Stimulated activated naive CD4-positive, alpha-beta T cell (primary cell): ENCODE measurements around the gene IRF1.

ENCODE experiments used
- DNase-seq, 6 experiments: peaks; one replicate each; lab custom pipeline; 2025; lab: John Stamatoyannopoulos, UW

Gene IRF1

GRCh38 chr5:132474881-132475496 is 15.6 kb downstream of the IRF1 start:
- peak in 2 of 6 experiments; percentile 33 to 40 for DNase-seq

GRCh38 chr5:132474131-132474723 is 16.3 kb downstream of the IRF1 start:
- DNase-seq: no peak

DNA sequence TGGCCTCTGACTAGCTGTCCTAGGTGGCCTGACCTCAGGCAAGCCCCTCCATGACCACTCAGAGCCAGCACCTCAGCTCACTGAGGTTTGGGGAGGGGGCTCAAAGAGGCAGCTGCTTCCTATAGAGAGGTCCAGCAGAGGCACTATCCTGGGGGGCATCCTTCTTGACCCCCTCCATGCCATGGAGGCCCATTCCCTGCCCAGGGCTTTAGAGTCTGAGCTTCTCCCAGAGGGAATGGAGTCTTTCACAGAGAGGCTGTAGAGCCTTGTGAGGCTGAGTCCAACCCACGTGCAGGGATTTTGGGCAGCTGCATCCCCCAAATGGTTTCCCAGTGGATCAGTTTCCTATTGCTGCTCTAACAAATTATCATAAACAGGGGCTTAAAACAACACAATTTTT is 16.9 kb downstream of the IRF1 start:
- no peak for DNase-seq

- DNase-seq: peak; percentile 43 to 92 (median 81)
Observed at GRCh38 chr5:132473019-132473531, 17.5 kb downstream of the IRF1 start.

DNA sequence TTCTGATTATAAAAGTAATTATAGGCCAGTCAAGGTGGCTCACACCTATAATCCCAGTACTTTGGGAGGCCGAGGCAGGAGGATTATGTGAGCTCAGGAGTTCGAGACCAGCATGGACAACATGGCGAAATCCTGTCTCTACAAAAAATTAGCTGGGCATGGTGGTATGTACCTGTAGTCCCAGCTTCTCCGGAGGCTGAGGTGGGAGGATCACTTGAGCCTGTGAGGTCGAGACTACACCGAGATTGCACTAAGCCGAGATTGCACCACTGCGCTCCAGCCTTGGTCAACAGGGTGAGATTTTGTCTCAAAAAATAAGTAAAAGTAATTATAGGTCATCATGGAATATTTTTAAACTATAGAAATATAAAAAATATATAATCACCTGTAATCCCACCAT is 18.1 kb downstream of the IRF1 start:
- DNase-seq: no peak

GRCh38 chr5:132471944-132472343 is 18.6 kb downstream of the IRF1 start:
- DNase-seq: no peak

GRCh38 chr5:132471151-132471907 is 19.2 kb downstream of the IRF1 start:
- DNase-seq: no peak

DNA sequence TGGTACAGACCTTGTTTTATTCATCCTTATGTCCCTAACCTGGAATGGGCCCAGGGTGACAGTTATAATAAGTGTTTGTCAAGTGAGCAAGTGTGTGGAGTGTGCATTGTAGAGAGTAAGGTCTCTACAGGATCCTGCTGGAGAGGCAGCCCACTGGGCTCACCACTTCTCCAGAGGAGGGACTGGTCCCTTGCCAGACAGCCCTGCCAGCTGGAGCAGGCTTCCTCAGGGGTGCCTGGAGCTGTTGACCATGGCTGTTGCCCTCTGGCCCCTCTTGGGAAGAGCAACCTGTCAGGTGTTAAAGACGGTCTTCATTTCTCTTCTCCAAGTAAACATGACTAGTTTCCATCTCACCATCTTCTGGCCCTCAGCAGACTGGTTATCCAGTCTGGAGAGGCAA is 20.0 kb downstream of the IRF1 start:
- no peak for DNase-seq

GRCh38 chr5:132470010-132470392 is 20.6 kb downstream of the IRF1 start:
- DNase-seq: no peak

DNA sequence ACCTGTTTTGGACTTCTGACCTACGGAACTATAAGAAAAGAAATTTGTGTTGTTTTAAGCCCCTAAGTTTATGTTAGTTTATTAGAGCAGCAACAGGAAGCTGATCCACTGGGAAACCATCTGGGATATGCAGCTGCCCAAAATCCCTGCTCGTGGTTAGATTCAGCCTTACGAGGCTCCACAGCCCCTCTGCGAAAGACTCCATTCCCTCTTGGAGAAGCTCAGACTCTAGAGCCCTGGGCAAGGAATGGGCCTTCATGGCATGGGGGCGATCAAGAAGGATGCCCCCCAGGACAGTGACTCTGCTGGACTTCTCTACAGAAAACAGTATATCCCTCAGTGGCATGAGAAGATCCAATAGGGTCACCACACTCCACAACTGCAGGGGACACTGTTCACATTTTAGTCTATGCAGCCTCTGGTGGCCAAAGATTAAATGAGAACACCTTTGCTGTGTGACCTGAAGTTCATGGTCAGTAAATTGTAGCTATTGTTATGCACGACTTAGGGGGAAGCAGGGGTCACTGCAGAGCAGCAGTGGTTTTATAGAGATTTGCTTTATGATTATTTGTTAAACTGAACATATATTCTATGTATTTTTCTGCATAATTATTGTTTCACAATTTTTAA is 21.1 kb downstream of the IRF1 start:
- no peak for DNase-seq

GRCh38 chr5:132468656-132469379 is 21.8 kb downstream of the IRF1 start:
- no peak for DNase-seq

DNA sequence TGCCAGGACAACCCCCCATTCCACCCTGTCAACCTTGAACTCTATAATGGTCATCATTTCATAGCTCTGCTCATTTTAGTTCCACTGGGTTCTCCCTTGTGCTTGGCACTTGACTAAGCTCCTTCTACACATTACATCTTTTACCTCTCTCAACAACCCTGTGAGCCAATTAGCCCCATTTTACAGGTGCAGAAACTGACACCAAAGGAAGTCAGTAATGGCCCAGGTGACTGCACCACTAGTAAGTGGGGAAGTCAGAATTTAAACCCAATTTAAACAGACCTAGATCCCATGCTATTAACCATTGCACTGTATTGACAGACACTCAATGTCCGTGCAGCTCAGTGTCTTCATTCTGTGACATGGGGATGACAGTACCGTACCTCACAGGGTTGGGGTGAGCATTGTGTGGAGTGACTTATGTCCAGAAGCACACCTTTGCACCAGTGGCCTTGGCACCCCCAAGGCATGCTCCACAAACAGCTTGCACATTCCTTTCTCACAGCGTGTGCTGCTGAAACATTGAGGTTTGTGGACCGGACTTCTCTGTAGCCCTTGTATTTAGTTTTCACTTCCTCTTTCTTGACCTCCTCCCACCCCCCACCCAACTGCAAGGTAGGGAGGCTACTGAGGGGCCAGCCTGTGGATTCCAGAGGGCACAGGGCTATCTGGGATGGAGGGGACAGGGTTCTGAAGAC is 23.1 kb downstream of the IRF1 start:
- no peak for DNase-seq

- peak; percentile 37 to 85 (median 68) for DNase-seq
Observed at GRCh38 chr5:132466433-132467286, 23.9 kb downstream of the IRF1 start.

DNA sequence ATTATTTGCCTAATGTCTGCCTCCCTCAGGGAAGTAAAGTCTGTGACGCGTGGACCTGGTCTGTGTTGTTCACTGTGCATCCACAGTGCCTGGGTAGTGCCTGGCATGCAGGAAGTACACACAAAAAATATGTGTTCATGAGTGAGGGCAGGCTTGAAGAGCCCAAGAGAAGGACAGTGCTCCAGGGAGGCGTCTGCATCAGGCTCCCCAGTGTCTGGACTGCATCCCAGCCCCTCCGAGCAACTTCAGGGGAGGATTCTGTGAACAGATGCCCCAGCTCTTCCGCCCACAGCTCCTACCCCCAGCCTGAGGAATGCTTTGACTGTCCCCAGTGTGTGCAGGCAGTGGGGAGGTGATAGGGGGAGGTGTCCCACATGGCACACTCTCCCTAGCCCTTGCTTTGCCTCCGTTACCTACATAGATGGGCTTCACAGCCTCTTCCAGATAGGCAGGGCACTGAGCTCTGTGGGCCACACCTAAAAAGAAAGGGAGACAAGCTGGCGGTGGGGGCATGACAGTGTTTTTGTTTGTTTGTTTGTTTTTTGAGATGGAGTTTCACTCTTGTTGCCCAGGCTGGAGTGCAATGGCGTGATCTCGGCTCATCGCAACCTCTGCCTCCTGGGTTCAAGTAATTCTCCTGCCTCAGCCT is 25.4 kb downstream of the IRF1 start:
- no peak for DNase-seq

GRCh38 chr5:132464156-132464939 is 26.2 kb downstream of the IRF1 start:
- DNase-seq: peak in 2 of 6 experiments; percentile 27 to 40

DNA sequence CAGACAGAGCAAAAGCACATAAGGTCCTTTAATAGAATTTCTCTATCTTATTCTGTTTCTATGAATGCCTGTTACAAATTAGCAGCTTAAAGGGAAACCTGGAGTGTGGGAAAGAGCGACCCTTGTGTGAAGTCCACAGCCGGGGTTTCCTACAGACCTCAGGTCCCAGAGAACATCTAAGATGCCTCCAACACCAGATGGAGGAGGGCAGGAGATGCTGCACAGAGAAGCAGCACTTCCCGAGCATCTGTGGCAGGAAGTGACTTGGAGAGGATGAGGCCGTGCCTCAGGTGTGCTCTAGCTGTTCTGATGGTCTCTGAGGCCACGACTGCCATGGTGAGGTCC is 26.8 kb downstream of the IRF1 start:
- DNase-seq: no peak

DNA sequence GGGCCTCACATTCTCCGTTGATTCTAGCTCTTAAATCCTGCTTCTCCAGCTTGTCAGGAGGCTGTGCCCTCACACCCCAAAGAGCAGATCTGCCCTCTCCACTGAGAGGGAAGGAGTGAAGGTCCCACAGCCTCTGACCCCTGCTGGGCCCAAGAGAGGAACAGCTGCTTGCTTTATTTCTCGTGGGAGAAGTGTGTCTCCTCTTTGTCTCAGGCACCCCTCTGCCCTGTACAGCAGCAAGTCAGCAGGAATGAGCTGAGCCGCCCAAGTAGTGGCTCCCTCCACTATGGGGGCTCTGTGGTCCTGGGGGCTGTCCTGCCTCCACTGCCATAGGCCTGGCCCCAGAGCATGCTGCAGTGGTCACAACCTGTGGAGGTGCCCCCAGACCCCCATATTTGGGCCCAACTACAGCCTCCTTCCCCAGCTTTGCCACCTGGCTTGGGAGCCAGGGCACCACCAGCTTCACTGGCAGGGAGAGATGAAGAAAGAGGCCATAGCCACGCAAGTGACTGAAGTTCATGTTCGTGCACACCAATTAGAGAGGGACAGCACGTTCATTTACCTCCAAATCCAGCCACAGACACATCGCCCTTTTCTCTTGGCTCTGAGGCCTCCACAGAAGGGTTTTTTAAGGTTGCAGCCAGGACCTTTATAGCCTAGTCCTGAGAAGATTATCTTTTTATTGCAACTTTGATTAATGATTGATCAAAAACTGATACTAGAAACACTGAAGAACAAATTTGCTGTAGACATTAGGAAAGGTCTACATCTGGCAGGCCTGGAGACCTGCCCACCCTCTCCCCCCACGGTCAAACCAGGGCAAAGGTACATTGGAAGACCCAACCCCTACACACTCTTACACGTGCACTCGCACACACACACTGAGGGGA is 27.5 kb downstream of the IRF1 start:
- no peak for DNase-seq

DNA sequence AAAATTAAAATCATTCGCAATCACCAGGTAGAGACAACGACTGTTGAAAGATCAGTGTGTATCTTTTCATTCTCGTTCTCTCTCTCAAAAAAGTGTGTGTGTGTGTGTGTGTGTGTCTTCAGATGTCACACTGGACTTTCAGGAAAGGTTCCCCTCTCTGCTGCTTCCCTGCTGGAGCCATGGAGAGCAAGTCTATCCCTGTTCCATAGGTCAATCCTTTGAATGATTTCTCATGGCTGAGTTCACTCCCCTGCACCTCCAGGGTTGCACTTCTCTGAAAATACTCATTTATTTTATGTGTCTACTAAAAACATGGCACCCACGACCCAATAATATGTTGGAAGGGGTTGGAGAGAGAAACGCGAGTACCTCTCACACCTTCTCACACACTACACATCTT is 28.2 kb downstream of the IRF1 start:
- no peak for DNase-seq
